Trophoblast cell (in vitro differentiated cells and primary cell): Measurements from ENCODE around the gene CSE1L. TPM values are rescaled to one million over a fixed set of nuclear protein-coding genes. Genes with fewer than 3 reads are reported as not detected.

Source experiments
- DNase-seq, 2 donors: peaks; one replicate each; pipeline ENCODE4 v3.0.0-alpha.2; 2016
- H2AFZ ChIP-seq: 2 replicates; pipeline ENCODE4 v1.6.1; 2013; ENCODE audit warnings: low read length, moderate library complexity, mild to moderate bottlenecking; ENCODE audit not compliant: insufficient read depth, poor library complexity
- H2AK5ac ChIP-seq: 2 replicates; pipeline ENCODE4 v1.6.1; 2013; ENCODE audit warnings: mild to moderate bottlenecking, low read length
- H2BK120ac ChIP-seq: 2 replicates; pipeline ENCODE4 v1.6.1; 2013; ENCODE audit warnings: low read length, mild to moderate bottlenecking, moderate library complexity; ENCODE audit not compliant: insufficient read depth, poor library complexity
- H2BK12ac ChIP-seq: 2 replicates; pipeline ENCODE4 v1.6.1; 2013; ENCODE audit warnings: mild to moderate bottlenecking, low read length, moderate library complexity
- H2BK5ac ChIP-seq: 2 replicates; pipeline ENCODE4 v1.6.1; 2013; ENCODE audit warnings: low read length, low read depth, moderate library complexity, mild to moderate bottlenecking; ENCODE audit not compliant: poor library complexity
- H3K14ac ChIP-seq: 2 replicates; pipeline ENCODE4 v1.6.1; 2013; ENCODE audit warnings: mild to moderate bottlenecking, low read length
- H3K18ac ChIP-seq: 2 replicates; pipeline ENCODE4 v1.6.1; 2013; ENCODE audit warnings: mild to moderate bottlenecking, low read length
- H3K23ac ChIP-seq: 2 replicates; pipeline ENCODE4 v1.6.1; 2013; ENCODE audit warnings: low read length
- H3K27ac ChIP-seq: 2 replicates; pipeline ENCODE4 v1.5.1; 2013; ENCODE audit warnings: low read depth, mild to moderate bottlenecking, inconsistent platforms, low read length, moderate library complexity
- H3K27me3 ChIP-seq: 2 replicates; pipeline ENCODE4 v1.6.1; 2013; ENCODE audit warnings: inconsistent platforms, mild to moderate bottlenecking, low read length, moderate library complexity; ENCODE audit not compliant: insufficient read depth
- H3K36me3 ChIP-seq, 2 experiments: 1 replicate in 1 of 2; 2 replicates in 1 of 2; pipeline ENCODE4 v1.6.1; 2013; ENCODE audit warnings: low read length in 2 of 2, mild to moderate bottlenecking in 2 of 2, moderate library complexity in 1 of 2; ENCODE audit not compliant: insufficient read depth in 2 of 2, control insufficient read depth in 1 of 2
- H3K4ac ChIP-seq: 2 replicates; pipeline ENCODE4 v1.6.1; 2013; ENCODE audit warnings: low read depth, mild to moderate bottlenecking, low read length, moderate library complexity
- H3K4me1 ChIP-seq, 2 experiments: 1 replicate in 1 of 2; 2 replicates in 1 of 2; pipeline ENCODE4 v1.6.1; 2013; ENCODE audit warnings: low read length in 2 of 2, mild to moderate bottlenecking in 2 of 2, moderate library complexity in 1 of 2; ENCODE audit not compliant: insufficient read depth in 2 of 2, control insufficient read depth in 1 of 2
- H3K4me2 ChIP-seq: 2 replicates; pipeline ENCODE4 v1.6.1; 2013; ENCODE audit warnings: inconsistent platforms, mild to moderate bottlenecking, low read length, moderate library complexity
- H3K4me3 ChIP-seq: 2 replicates; pipeline ENCODE4 v1.5.1; 2013; ENCODE audit warnings: mild to moderate bottlenecking, low read depth, low read length, inconsistent platforms
- H3K79me1 ChIP-seq: one replicate; pipeline ENCODE4 v1.6.1; 2013; ENCODE audit warnings: low read length
- H3K79me2 ChIP-seq: 2 replicates; pipeline ENCODE4 v1.6.1; 2013; ENCODE audit warnings: low read length, mild to moderate bottlenecking; ENCODE audit not compliant: control insufficient read depth, insufficient read depth, poor library complexity
- H3K9ac ChIP-seq: 2 replicates; pipeline ENCODE4 v1.6.1; 2013; ENCODE audit warnings: mild to moderate bottlenecking, low read length
- H3K9me3 ChIP-seq: 2 replicates; pipeline ENCODE4 v1.6.1; 2013; ENCODE audit warnings: low read depth, mild to moderate bottlenecking, control low read depth, inconsistent platforms, low read length; ENCODE audit not compliant: insufficient read depth
- H4K12ac ChIP-seq: 2 replicates; pipeline ENCODE4 v1.6.1; 2013; ENCODE audit warnings: low read depth, mild to moderate bottlenecking, low read length, moderate library complexity
- H4K8ac ChIP-seq: 2 replicates; pipeline ENCODE4 v1.6.1; 2013; ENCODE audit warnings: low read depth, mild to moderate bottlenecking, low read length, moderate library complexity
- H4K91ac ChIP-seq: one replicate; pipeline ENCODE4 v1.6.1; 2013; ENCODE audit warnings: low read depth, mild to moderate bottlenecking, low read length, moderate library complexity
- WGBS: extraction: QIAGEN DNeasy Blood & Tissue Kit; methylation state at CpG from one replicate; pipeline ENCODE4 v1.1.7; 2013; ENCODE audit warnings: missing lambda C conversion rate; ENCODE audit not compliant: insufficient read length, insufficient coverage; ENCODE audit errors: extremely low coverage; 5-methylcytosine and 5-hydroxymethylcytosine counted together
- polyA plus RNA-seq: library from polyadenylated mRNA; stranded (reverse); fragments of 200-250 nt; gene quantifications from 2 replicates; pipeline ENCODE4 v1.2.3, GENCODE V29; 2013

The CSE1L gene, protein sequence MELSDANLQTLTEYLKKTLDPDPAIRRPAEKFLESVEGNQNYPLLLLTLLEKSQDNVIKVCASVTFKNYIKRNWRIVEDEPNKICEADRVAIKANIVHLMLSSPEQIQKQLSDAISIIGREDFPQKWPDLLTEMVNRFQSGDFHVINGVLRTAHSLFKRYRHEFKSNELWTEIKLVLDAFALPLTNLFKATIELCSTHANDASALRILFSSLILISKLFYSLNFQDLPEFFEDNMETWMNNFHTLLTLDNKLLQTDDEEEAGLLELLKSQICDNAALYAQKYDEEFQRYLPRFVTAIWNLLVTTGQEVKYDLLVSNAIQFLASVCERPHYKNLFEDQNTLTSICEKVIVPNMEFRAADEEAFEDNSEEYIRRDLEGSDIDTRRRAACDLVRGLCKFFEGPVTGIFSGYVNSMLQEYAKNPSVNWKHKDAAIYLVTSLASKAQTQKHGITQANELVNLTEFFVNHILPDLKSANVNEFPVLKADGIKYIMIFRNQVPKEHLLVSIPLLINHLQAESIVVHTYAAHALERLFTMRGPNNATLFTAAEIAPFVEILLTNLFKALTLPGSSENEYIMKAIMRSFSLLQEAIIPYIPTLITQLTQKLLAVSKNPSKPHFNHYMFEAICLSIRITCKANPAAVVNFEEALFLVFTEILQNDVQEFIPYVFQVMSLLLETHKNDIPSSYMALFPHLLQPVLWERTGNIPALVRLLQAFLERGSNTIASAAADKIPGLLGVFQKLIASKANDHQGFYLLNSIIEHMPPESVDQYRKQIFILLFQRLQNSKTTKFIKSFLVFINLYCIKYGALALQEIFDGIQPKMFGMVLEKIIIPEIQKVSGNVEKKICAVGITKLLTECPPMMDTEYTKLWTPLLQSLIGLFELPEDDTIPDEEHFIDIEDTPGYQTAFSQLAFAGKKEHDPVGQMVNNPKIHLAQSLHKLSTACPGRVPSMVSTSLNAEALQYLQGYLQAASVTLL
- polyA plus RNA-seq: 117 TPM in 2 replicates

- peak within 1 kb of the TSS; percentile 94 for H3K4me3 ChIP-seq
- peak within 1 kb of the TSS; percentile 78 for H3K27ac ChIP-seq
- peak within 1 kb of the TSS; percentile 100 for H3K14ac ChIP-seq
- no CpG with 5 or more reads among the region's 80 CpGs for WGBS
- H2AFZ ChIP-seq: peak within 1 kb of the TSS; percentile 99
- H3K79me1 ChIP-seq: peaks cover 10% of the 10 kb centered on the region
- H3K36me3 ChIP-seq: peaks cover 3 to 5% of the 10 kb centered on the region in 2 experiments
- H3K79me2 ChIP-seq: peaks cover 25% of the 10 kb centered on the region
- peak within 1 kb of the TSS; percentile 98 for H3K4me2 ChIP-seq
- H4K91ac ChIP-seq: peak within 1 kb of the TSS; percentile 98
- H3K23ac ChIP-seq: no peak within 1 kb of the TSS
- peaks cover 4 to 7% of the 10 kb centered on the region in 2 experiments for H3K4me1 ChIP-seq
- peak within 1 kb of the TSS; percentile 97 for H3K18ac ChIP-seq
- H4K12ac ChIP-seq: peak within 1 kb of the TSS; percentile 99
- peak within 1 kb of the TSS; percentile 95 for H2BK5ac ChIP-seq
- H3K9me3 ChIP-seq: no peaks in the 10 kb centered on the region
- H2BK12ac ChIP-seq: no peak within 1 kb of the TSS
- H3K9ac ChIP-seq: peak within 1 kb of the TSS; percentile 95
- peak within 1 kb of the TSS; percentile 98 for H2BK120ac ChIP-seq
- H3K4ac ChIP-seq: peak within 1 kb of the TSS; percentile 99
- H3K27me3 ChIP-seq: no peaks in the 10 kb centered on the region
- H2AK5ac ChIP-seq: peak within 1 kb of the TSS; percentile 99
- DNase-seq: peak; percentile 94 to 98
- H4K8ac ChIP-seq: peak within 1 kb of the TSS; percentile 100
Measured at GRCh38 chr20:49046087-49046900, at the start of gene CSE1L. CSE1L (plus strand) TSS chr20:49046312; CDS start chr20:49058464, 12,152 bp downstream.

DNA sequence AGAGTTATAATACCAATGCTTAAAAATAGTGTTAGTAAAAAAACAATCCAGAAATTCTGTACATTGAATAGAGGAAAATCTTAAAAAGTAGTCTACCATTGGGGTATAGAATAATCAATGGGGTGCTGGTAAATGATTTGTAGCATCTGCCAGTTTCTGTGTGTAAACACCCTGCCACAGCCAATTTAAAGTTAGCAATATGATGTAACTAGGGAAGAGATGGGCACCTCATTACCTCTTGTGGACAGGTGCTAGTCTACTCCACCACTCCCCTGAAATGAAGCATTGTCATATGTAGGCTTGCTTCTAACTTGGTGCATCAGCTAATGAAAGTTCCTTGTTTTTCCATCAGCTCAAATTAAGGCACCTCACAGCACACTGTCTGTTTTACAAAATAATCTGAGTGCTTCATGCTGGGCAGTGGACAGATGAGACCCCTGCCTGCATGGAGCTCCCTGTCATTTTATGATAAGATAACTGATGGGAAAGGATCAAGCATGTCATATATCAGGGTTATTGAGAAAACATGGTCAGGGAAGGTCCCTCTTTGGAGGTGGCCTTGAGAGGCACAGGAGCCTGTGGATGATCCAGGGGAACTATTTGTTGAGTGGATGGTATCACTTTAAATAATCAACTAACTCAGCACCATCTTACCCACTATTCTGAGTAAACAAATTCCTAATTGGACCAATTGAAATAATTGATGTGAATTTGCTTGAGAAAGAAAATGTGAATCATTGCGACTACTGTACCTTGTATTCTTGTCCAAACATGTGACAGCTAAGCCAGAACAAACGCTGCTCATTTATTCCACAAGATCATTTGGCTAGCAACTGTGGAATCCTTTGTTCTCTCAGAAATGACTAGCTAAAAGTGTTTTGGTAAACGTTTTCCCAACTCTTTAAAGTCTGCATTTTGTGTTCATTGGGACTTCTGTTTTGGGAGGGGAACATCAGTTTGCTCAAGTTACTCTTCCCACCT is 45.9 kb upstream of the CSE1L start:
- Histone ChIP-seq H3K9me3 (no peaks in the 10 kb centered on the region), H2AFZ (no peak overlapping the region), H2BK12ac (no peak overlapping the region), H2AK5ac (no peak overlapping the region), H3K23ac (no peak overlapping the region), H3K36me3 (peaks cover 23 to 33% of the 10 kb centered on the region in 2 experiments), H3K27me3 (no peaks in the 10 kb centered on the region), H3K79me2 (no peaks in the 10 kb centered on the region), H3K4me1 (no peaks in the 10 kb centered on the region), H3K4me2 (no peak overlapping the region), H3K4ac (no peak overlapping the region), H3K27ac (no peak overlapping the region), H3K4me3 (no peak overlapping the region), H3K14ac (no peak overlapping the region), H2BK120ac (no peak overlapping the region), H2BK5ac (no peak overlapping the region), H4K12ac (no peak overlapping the region), H3K79me1 (no peaks in the 10 kb centered on the region), H4K8ac (no peak overlapping the region), H4K91ac (no peak overlapping the region), H3K9ac (no peak overlapping the region), H3K18ac (no peak overlapping the region)
- WGBS: no CpG with 5 or more reads among the region's 3 CpGs
- no peak for DNase-seq

GRCh38 chr20:49001741-49002140 is 44.4 kb upstream of the CSE1L start:
- DNase-seq: no peak
- Histone ChIP-seq H3K4me1 (no peaks in the 10 kb centered on the region), H2BK120ac (no peak overlapping the region), H3K9ac (no peak overlapping the region), H2AFZ (no peak overlapping the region), H3K4me3 (no peak overlapping the region), H3K27me3 (no peaks in the 10 kb centered on the region), H3K9me3 (no peaks in the 10 kb centered on the region), H3K36me3 (peaks cover 24 to 30% of the 10 kb centered on the region in 2 experiments), H3K79me2 (no peaks in the 10 kb centered on the region), H2BK5ac (no peak overlapping the region), H2AK5ac (no peak overlapping the region), H3K27ac (no peak overlapping the region), H4K8ac (no peak overlapping the region), H3K4ac (no peak overlapping the region), H3K79me1 (no peaks in the 10 kb centered on the region), H3K23ac (no peak overlapping the region), H2BK12ac (no peak overlapping the region), H3K18ac (no peak overlapping the region), H4K91ac (no peak overlapping the region), H3K4me2 (no peak overlapping the region), H4K12ac (no peak overlapping the region), H3K14ac (no peak overlapping the region)
- no CpG with 5 or more reads among the region's 7 CpGs for WGBS
